DMS114 treated with DMSO at 0.1 percent for 48 hours (cell line): ENCODE results near the gene TTC33.
"Not testable (repeated sequence)": the region's sequence is repeated elsewhere in the genome, so short reads cannot be mapped to it uniquely, and the experiment has no call there.

Experiments
- DNase-seq: peaks from one replicate; lab custom pipeline; 2025; ENCODE audit not compliant: unreplicated experiment; lab: John Stamatoyannopoulos, UW

TTC33 gene

DNA sequence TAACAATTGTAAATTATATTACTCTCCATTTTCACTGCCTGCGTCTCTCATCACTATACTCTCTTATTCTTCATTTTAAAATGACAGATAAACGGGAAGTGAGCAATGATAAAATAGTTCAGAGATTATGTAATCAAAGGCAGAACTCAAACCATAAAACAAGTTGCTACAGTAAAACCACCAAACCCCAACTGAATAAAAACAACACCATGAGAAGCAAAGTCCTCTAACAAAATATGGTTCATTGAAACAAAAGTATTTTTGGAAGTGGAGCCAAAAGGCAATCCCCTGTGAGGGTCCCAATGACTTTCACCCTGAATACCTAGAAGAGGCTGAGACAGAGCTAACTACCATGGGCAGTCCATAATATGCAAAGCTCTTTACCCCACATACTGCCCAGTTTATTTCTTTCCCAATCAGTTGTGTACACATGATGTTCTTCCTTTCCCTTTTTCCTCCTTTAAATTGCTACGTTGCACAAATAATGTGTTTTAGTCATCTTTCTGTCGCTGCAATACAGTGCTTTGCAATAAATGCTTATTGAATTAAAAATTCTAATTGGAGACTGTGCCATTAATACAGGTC, 140.1 kb downstream of the TTC33 start:
- no peak for DNase-seq

- DNase-seq: no peak
Measured at GRCh38 chr5:40614923-40615585, 140.7 kb downstream of the TTC33 start.

- no peak for DNase-seq
Measured at GRCh38 chr5:40614466-40614865, 141.3 kb downstream of the TTC33 start.

DNA sequence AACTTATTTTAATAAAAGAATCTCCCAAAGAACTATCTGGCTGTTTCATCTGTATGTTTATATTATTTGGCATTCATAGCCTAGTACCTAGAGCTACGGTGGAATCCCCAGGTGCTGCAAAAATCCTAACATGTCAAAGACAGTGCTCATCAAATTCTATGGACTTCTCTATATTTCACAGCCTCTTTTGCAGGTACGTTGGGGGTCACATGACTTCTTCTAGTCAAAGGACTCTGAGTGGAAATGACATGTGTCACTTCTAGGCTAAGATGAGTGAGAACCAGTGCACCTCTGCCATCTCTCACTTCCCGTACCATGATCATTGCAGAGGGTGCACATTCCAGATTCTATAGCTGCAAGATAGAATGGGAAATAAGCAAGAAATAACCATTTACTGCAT, 148.6 kb downstream of the TTC33 start:
- no peak for DNase-seq

- DNase-seq: no peak
Measured at GRCh38 chr5:40606077-40606765, 149.5 kb downstream of the TTC33 start.

DNA sequence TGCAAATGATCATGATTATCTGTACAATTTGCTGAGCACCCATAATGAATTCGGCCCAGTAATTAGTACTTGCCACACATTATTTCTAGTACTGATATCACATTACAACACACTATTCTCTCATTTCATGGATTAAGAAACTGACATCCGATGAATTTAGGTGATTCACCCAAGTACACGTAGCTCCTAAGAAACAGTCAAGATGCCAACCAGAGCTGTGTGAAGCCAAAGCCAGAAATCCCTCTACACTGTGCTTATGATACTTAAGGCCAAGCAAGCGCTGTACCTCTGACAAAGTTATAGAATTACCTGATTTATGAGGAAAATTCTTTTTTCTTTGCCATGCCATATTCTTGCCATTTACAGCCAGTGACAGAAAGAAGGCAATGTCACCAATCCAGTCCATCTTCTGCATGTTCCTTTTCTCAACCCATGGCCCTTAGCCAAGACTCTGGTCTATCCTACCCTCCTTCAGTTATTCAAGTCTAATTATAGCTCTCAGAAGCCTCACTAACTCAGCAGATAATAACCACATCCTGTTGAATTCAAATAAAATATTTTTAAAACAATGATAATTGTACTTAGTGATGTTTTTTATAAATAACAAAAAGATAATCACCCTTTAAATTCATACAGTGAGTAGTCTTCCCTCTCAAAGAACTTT, 150.3 kb downstream of the TTC33 start:
- DNase-seq: no peak

GRCh38 chr5:40603378-40603777, 152.4 kb downstream of the TTC33 start:
- no peak for DNase-seq

- DNase-seq: no peak
Measured at GRCh38 chr5:40601198-40601868, 154.4 kb downstream of the TTC33 start.

- no peak for DNase-seq
Measured at GRCh38 chr5:40600383-40600782, 155.4 kb downstream of the TTC33 start.

- DNase-seq: no peak
Measured at GRCh38 chr5:40599676-40600075, 156.1 kb downstream of the TTC33 start.

- DNase-seq: no peak
Measured at GRCh38 chr5:40594811-40595210, 160.9 kb downstream of the TTC33 start.

- not testable (repeated sequence) for DNase-seq
Measured at GRCh38 chr5:40591727-40592396, 163.9 kb downstream of the TTC33 start.

- DNase-seq: no peak
Measured at GRCh38 chr5:40587376-40587775, 168.4 kb downstream of the TTC33 start.

- DNase-seq: no peak
Measured at GRCh38 chr5:40585537-40586267, 170.1 kb downstream of the TTC33 start.

GRCh38 chr5:40584054-40584453, 171.7 kb downstream of the TTC33 start:
- DNase-seq: no peak

DNA sequence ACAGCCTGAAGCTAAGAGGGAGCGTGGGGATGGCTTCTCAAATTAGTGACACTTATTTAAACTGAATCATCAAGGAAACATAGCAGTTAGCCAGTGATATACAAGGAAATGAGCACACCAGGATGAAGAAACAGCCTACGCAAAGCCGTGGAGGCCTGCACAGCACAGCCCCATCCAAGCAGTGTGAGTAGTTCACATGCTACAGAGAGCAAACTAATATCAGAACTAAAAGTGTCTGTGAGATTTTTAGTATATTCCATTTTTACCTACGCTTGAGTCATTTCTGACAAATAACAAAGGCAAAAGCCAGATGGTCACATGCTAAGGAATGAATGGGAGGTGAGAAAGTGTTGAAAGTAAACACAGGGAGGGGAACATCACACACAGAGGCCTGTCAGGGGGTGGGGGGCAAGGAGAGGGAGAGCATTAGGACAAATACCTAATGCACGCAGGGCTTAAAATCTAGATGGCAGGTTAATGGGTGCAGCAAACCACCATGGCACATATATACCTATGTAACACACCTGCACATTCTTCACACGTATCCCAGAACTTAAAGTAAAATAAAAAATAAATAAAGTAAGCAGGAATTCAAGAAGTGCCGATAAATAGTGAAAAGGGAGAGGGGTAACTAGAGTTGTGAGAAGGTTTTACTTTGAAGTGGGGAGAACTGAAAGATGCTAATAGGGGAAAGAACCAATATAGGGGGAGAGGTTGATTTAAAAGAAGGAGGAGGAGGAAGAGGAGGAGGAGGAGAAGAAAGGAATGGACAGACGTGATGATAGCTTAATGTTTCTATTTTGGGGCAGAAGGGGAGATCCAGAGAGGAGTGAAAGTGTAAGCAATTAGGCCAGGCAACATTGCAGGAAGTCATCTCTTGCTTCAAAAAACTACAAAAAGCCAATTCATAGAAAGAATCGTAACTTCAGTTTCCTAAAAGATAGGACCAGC, 177.0 kb downstream of the TTC33 start:
- no peak for DNase-seq

DNA sequence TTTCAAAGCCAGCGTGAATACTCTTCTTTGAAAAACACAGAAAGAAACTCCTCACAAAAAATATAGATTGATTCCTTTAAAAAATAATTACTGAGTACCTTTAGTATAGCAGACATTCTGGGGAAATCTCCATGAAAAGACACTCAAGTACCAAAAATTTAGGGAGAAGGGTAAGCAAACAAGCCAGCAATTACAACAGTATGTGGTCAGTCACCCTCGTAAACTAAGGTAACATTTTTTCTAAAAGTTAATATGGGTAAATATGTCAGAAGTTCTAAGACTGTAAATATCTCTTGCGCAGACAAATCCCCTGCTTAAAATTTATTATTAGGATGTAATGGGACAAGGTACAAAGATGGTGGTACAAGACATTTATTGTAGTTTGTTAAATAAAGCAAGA, 178.0 kb downstream of the TTC33 start:
- no peak for DNase-seq

DNA sequence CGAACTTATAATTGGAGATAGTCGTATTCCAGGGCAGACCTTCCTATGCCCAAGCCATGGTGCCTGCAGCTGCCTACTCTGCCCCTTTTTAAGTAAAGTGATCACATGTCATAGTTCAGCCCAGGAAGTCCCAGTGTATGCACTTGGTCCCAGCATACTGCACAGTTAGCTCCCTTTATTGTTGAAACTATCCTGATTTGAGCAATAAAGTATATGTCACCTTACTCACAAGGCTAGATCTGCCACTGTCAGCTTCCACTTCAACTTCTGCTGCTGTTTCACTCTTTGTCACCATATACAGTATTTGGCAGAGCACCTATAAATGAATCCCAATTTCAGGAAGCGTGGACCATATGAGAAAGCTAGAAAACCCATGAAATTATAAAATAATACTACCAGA, 179.8 kb downstream of the TTC33 start:
- DNase-seq: no peak

GRCh38 chr5:40575411-40575810, 180.3 kb downstream of the TTC33 start:
- DNase-seq: no peak
